ENCODE results near the gene BRPF3. TPM values are rescaled to one million over a fixed set of nuclear protein-coding genes. Genes with fewer than 3 reads are reported as not detected.

Gene BRPF3
- total and polyA plus RNA-seq, 2 donors (not counting 3 experiments of a cell fraction or from before 2014, with no cell fraction given) = 30.5 to 35.7 TPM

- TF ChIP-seq POLR2A (IDR thresholded peaks at IDR 0.05; ENCODE audit: low read depth, low read length) (no peak), MYC (IDR thresholded peaks at IDR 0.05; ENCODE audit: low read depth, low read length) (no peak), FOS (IDR thresholded peaks at IDR 0.05; ENCODE audit: borderline replicate concordance, insufficient read depth, low read length) (no peak), JUN (IDR thresholded peaks at IDR 0.05; ENCODE audit: borderline replicate concordance, insufficient read depth, insufficient read length, low read depth) (no peak), POLR2AphosphoS5 (IDR thresholded peaks at IDR 0.05; ENCODE audit: insufficient read depth, low read depth, low read length) (no peak), CTCF (IDR thresholded peaks at IDR 0.05; ENCODE audit: extremely low read depth in 1 of 2, insufficient read depth in 1 of 2, low read depth in 1 of 2, low read length in 2 of 2) (no peak), EZH2 (IDR thresholded peaks at IDR 0.05; ENCODE audit: borderline replicate concordance, low read depth, low read length, severe bottlenecking) (no peak), GATA2 (IDR thresholded peaks at IDR 0.05; ENCODE audit: insufficient read depth, insufficient read length, low read depth, low read length) (no peak)
- TF ChIP-seq, protein P1, sequence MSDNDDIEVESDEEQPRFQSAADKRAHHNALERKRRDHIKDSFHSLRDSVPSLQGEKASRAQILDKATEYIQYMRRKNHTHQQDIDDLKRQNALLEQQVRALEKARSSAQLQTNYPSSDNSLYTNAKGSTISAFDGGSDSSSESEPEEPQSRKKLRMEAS (IDR thresholded peaks at IDR 0.05; ENCODE audit: insufficient read depth, insufficient read length) = no peak
- peaks cover 7 to 37% of the 10 kb centered on the region in 2 experiments for H3K36me3 ChIP-seq (ENCODE audit: control insufficient read depth in 2 of 2, extremely low read depth in 1 of 2, insufficient read depth in 2 of 2, low read length in 2 of 2)
- ChIA-PET CTCF (no interaction called here), POLR2A (no interaction called here)
- H4K20me1 ChIP-seq (replicated peaks; ENCODE audit: control insufficient read depth, extremely low read depth, insufficient read depth, low read length) = peaks cover 3% of the 10 kb centered on the region
- no peak for DNase-seq (ENCODE audit: low read depth, low spot score)
- H3K4me3 ChIP-seq (replicated peaks in 1 of 3; ENCODE audit: insufficient read depth in 1 of 3, low read depth in 1 of 3, low read length in 3 of 3) = no peak overlapping the region
- no peak overlapping the region for H3K4me2 ChIP-seq (ENCODE audit: insufficient read depth, low read length)
- H3K9ac ChIP-seq (replicated peaks; ENCODE audit: extremely low read depth, insufficient read depth, low read length) = no peak overlapping the region
- peaks cover 61% of the 10 kb centered on the region for H3K79me2 ChIP-seq (ENCODE audit: control insufficient read depth, insufficient read depth, low read length)
- H3K9me1 ChIP-seq (replicated peaks; ENCODE audit: control insufficient read depth, extremely low read depth, insufficient read depth, low read length) = no peaks in the 10 kb centered on the region
- no peak overlapping the region for H2AFZ ChIP-seq (ENCODE audit: low read depth, low read length)
- H3K9me3 ChIP-seq (replicated peaks; ENCODE audit: control insufficient read depth, insufficient read depth, low read length) = no peaks in the 10 kb centered on the region
- FAIRE-seq = no peak
- H3K27ac ChIP-seq (ENCODE audit: insufficient read depth, low read depth, low read length) = no peak overlapping the region
- dilution Hi-C loops (cut with MboI; ENCODE audit: extremely low pct_ligation_motif_present, low sequenced_read_pairs) (no loop called here), intact Hi-C loops (cut with micrococcal nuclease) (no loop called here)
- BruUV-seq (replicated peaks) = no TSS peak
- peaks cover 7% of the 10 kb centered on the region for H3K4me1 ChIP-seq (ENCODE audit: control insufficient read depth, extremely low read depth, insufficient read depth, low read length)
- no peaks in the 10 kb centered on the region for H3K27me3 ChIP-seq (ENCODE audit: control insufficient read depth in 2 of 2, insufficient read depth in 2 of 2, low read length in 2 of 2)
Observed at GRCh38 chr6:36201612-36202011, 5.1 kb downstream of the BRPF3 start.

Measured in endothelial cell of umbilical vein (primary cell).